ENCODE results near the gene TPRKB.

DNA sequence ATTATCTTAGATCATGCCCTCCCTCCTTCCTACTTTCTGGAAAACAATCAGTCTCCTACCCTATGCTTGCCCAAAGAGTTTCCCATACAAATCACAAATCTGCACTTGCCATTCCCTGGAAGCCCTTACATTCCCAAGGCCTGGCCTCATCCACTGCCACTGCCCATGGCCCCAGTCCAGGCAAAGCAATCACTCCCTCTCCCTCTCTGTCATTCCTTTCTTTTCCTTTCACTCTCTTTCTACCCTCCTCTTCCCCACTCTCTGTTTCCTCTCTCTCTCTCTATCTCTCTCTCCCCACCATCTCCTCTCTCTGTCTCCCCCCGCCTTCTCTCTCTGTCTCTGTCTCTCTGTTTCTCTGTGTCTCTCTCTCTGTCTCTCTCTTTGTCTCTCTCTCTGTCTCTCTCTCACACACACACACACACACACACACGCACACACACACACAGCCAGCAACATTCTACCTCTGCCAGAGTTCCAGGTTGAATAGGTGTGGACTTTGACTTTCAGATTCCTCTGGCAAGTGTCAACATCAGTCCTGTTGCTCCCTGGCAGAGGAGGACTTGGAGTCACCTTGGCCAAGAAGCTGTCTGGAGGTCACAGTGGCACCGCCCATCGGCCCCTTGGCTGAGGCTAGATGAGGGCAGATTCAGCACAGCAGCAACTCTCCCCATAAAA, 51.2 kb downstream of the TPRKB start:
- TF ChIP-seq, protein P1, sequence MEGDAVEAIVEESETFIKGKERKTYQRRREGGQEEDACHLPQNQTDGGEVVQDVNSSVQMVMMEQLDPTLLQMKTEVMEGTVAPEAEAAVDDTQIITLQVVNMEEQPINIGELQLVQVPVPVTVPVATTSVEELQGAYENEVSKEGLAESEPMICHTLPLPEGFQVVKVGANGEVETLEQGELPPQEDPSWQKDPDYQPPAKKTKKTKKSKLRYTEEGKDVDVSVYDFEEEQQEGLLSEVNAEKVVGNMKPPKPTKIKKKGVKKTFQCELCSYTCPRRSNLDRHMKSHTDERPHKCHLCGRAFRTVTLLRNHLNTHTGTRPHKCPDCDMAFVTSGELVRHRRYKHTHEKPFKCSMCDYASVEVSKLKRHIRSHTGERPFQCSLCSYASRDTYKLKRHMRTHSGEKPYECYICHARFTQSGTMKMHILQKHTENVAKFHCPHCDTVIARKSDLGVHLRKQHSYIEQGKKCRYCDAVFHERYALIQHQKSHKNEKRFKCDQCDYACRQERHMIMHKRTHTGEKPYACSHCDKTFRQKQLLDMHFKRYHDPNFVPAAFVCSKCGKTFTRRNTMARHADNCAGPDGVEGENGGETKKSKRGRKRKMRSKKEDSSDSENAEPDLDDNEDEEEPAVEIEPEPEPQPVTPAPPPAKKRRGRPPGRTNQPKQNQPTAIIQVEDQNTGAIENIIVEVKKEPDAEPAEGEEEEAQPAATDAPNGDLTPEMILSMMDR (IDR thresholded peaks at IDR 0.05; ENCODE audit: low read depth, low read length, poor library complexity, severe bottlenecking): no peak
- TF ChIP-seq EZH2phosphoT487 (IDR thresholded peaks at IDR 0.05; ENCODE audit: borderline replicate concordance, low read length): no peak

All from DOHH2 (cell line).